T-helper 1 cell treated with Interleukin-12 subunit alpha and Interleukin-12 subunit beta and Interleukin-4 antibody, amounts not matched to agents 30 ng/mL and 1 ng/mL, for 36 hours (primary cell): Measurements from ENCODE around the gene DTX1. TPM values are rescaled to one million over a fixed set of nuclear protein-coding genes. Genes with fewer than 3 reads are reported as not detected.

Experiments used
- intact Hi-C: fragments of 100-400 bp; cut with micrococcal nuclease; formaldehyde crosslinking; loops from one replicate; pipeline ENCODE4 v1.15.1; 2024
- total RNA-seq: library from RNA; stranded (reverse); gene quantifications from 2 replicates; pipeline ENCODE4 v1.2.3, GENCODE V29; 2022

Gene DTX1
- total RNA-seq, 1 donor from 2014 or later, result 0.66 TPM

GRCh38 chr12:113070117-113070906 is 13.8 kb downstream of the DTX1 start:
- intact Hi-C loops, result no loop called here

GRCh38 chr12:113071135-113072112 is 14.9 kb downstream of the DTX1 start:
- intact Hi-C loops, result no loop called here

- intact Hi-C loops, result no loop called here
Measured at GRCh38 chr12:113072136-113072535, 15.6 kb downstream of the DTX1 start.

GRCh38 chr12:113073586-113073985 is 17.1 kb downstream of the DTX1 start:
- intact Hi-C loops, result no loop called here

GRCh38 chr12:113075137-113075683 is 18.7 kb downstream of the DTX1 start:
- intact Hi-C loops, result no loop called here

GRCh38 chr12:113077057-113077858 is 20.7 kb downstream of the DTX1 start:
- intact Hi-C loops, result no loop called here

- intact Hi-C loops, result no loop called here
Measured at GRCh38 chr12:113077859-113078255, 21.3 kb downstream of the DTX1 start.

- intact Hi-C loops, result no loop called here
Measured at GRCh38 chr12:113081873-113082272, 25.3 kb downstream of the DTX1 start.

GRCh38 chr12:113082486-113083148 is 26.1 kb downstream of the DTX1 start:
- intact Hi-C loops, result no loop called here

- intact Hi-C loops, result no loop called here
Measured at GRCh38 chr12:113083863-113084435, 27.4 kb downstream of the DTX1 start.

- intact Hi-C loops, result no loop called here
Measured at GRCh38 chr12:113086249-113087164, 30.0 kb downstream of the DTX1 start.

GRCh38 chr12:113087193-113087592 is 30.7 kb downstream of the DTX1 start:
- intact Hi-C loops, result no loop called here

GRCh38 chr12:113088037-113088436 is 31.5 kb downstream of the DTX1 start:
- intact Hi-C loops, result no loop called here

- intact Hi-C loops, result no loop called here
Measured at GRCh38 chr12:113088971-113089756, 32.6 kb downstream of the DTX1 start.

- intact Hi-C loops, result no loop called here
Measured at GRCh38 chr12:113089839-113090238, 33.3 kb downstream of the DTX1 start.

GRCh38 chr12:113090740-113091139 is 34.2 kb downstream of the DTX1 start:
- intact Hi-C loops, result no loop called here

- intact Hi-C loops, result no loop called here
Measured at GRCh38 chr12:113091506-113091905, 35.0 kb downstream of the DTX1 start.
